HG02970 (cell line): ENCODE measurements around the gene SERGEF.

ENCODE experiments used
- ATAC-seq: cut with Tn5 transposase; IDR thresholded peaks from one replicate; pipeline ENCODE4 v1.9.1; 2021; ENCODE audit warnings: mild to moderate bottlenecking, moderate library complexity, moderate number of reproducible peaks; ENCODE audit not compliant: unreplicated experiment, low FRiP score

The SERGEF gene

DNA sequence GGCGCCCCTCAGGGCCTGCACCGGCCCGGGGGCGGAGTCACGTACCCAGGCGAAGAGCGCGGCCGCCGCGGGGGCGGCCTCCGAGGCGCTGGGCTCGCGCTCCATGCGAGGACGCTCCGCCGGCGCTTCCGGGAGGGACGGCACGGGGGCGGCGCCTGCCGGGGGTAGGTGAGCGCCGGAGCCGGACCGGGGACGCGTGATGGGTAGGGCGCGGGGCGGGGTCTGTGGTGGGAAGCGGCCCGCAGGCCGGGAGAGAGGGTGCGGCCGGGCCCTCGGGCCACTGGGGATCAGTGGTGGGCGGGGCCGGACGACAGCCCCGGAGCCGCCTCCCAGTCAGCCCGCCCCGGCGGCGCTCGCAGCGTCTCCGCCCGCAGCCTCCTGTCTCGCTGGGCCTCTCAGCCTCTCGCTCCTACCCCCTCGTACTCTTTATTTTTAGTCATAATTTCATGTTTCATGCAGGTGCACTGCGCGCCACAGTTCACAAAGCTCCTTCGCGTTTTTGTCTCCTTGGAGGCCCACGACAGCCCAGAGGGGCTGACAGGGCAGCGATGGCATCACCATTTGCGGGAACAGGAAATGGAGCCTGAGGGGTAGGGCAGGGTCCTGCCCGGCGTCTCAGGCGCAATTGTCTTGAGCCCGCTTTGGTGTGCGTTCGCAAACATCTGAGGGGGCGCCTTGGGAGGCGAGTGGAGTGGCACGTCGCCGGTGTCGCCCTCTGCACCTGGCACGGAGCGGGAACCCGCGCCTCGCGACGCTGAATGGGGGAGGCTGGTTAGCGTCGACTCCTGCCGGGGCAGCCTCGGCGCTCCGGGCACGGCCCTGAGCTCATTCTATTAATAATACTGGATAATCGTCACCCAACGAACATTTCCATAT, at the start of gene SERGEF:
TSS of gene SERGEF (minus strand) at position 142 of the 876 bp plus-strand sequence. CDS start at position 105, 37 bp downstream.
- peak; percentile 96 for ATAC-seq

- ATAC-seq = no peak
Measured at GRCh38 chr11:18061351-18061750, 48.5 kb upstream of the SERGEF start.

DNA sequence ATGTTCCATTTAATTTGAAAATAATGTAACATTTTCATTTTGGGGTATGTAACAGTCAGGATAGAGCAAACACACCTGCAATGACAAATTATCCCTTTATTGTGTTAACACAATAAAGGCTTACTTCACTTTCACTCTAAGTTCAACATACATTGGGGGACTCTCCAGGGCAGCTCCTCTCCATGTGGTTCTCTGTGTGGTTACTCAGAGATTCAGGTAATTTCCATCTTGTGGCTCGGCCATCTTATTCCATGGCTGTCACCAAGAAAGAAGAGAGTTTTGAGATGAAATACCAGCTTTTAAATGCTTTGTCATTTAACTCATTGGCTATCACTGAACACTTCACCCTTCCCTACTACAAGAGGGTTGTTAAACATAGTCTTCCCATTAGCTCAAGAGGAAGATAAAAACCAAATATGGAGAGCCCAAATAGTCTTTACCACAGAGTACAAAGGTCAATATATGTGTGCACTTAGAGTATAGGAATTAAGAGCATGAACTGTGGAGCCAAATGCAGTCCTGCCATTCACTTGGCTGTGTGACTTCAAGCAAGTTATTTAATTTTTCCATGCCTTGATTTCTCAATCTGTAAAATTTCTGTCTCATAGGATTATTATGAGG, 43.8 kb upstream of the SERGEF start:
- no peak for ATAC-seq

- no peak for ATAC-seq
Measured at GRCh38 chr11:18054511-18055103, 41.8 kb upstream of the SERGEF start.

DNA sequence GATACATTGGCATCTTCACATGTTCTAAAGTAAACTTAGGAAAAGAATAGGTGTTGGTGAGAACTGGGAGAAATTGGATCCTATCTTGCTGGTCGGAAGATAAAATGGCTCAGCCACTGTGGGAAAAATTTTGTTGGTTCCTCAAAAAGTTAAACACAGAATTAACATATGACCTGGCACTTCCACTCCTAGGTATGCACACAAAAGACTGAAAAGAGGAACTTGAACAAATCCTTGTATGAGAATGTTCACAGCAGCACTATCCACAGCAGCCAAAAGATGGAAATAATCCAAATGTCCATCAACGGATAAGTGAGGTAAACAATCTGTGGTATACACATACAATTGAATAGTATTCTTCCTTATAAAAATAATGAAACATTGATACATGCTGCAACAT, 38.0 kb upstream of the SERGEF start:
- no peak for ATAC-seq

DNA sequence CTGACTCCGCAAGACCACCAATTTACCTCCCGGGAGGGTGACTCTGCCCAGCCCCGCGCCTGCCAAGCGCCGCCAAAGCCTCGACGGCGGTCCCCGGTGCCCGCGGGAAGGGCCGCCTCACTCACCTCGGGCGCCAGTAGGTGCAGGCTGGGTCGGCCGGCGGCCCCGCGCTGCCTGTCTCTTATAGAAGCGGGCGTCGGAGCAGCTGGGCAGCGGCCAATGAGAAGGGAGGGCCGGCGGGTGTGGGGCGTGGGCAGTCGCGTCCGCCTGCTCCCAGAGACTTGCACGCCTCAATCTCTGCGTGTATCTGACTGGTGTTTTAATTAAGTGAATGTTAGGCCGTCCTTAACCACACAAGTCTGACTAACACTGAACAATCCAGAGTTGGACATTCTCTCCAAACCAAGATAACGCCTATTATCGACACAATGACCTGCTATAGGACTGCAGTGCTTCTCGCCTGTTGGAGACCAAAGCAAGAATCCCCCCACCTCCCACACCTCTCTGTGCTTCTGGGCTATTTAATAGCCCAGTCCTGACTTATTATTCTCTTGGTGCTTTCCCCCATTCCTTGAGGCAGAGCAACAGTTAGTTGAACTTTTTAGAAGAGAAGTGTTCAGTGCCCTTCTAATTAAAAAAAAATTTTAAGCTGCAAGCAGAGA, 33.4 kb upstream of the SERGEF start, which contains the start of gene TPH1:
TSS of gene TPH1 (minus strand) at position 154 of the 662 bp plus-strand sequence. CDS start 5,507 bp downstream, outside the sequence.
- ATAC-seq = no peak

- no peak for ATAC-seq
Measured at GRCh38 chr11:18036456-18036855, 23.6 kb upstream of the SERGEF start.

DNA sequence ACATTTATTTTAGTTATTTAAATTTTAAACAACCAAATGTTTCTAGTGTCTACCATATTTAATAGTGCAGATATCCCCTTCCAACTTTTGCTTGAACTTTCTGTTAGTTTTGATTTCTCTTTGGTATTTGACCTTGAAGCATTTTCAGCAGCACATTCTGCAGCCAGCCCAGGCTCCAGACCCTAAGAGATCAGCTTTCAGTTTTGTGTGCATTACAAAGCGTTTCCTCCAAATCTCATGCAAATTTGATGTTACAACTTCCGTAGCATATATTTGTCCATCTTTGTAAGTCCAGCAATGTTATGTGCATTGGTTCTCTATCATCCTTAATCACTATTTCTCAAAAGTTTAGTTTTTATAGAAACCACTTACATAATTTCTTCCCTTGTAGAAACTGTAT, 14.6 kb upstream of the SERGEF start:
- no peak for ATAC-seq

GRCh38 chr11:18022419-18022818, 9.6 kb upstream of the SERGEF start:
- ATAC-seq = no peak

DNA sequence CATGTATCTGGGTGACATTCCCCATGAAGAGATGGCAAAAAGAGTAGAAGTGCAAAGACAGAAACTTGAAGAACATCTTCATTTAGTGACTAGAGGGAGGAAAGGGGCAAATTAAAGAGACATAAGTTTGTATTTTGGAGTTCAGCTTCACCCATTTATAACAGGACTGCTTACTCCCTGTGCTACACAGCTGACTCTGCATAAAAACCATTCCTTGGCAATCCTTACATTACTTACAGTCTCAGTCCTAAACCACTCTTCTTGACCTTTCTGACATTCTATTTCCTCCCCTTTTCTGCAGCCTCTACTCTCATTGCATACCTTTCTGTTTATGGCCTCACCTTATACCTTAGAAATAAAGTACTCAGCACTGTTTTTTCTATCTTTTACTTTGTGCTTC, 6.8 kb upstream of the SERGEF start:
- ATAC-seq = no peak

DNA sequence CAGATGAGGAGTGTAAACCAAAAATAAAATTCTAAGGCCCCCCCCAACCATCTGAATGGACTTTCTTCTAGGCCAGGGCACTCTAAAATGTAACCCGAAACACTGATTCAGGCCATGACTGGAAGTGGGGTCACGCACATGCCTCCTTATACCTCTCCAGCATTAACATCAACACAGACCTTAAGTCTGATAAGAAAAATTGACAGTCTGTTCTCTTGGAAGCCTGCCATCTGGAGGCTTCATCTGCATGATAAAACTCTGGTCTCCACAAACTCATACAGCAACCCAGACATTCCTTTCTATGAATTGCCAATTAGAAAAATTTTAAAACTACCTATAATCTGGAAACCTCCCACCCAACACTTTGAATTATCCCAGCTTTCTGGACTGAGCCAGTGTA, 3.9 kb upstream of the SERGEF start:
- ATAC-seq = no peak

- no peak for ATAC-seq
Measured at GRCh38 chr11:18014876-18015275, 2.0 kb upstream of the SERGEF start.

DNA sequence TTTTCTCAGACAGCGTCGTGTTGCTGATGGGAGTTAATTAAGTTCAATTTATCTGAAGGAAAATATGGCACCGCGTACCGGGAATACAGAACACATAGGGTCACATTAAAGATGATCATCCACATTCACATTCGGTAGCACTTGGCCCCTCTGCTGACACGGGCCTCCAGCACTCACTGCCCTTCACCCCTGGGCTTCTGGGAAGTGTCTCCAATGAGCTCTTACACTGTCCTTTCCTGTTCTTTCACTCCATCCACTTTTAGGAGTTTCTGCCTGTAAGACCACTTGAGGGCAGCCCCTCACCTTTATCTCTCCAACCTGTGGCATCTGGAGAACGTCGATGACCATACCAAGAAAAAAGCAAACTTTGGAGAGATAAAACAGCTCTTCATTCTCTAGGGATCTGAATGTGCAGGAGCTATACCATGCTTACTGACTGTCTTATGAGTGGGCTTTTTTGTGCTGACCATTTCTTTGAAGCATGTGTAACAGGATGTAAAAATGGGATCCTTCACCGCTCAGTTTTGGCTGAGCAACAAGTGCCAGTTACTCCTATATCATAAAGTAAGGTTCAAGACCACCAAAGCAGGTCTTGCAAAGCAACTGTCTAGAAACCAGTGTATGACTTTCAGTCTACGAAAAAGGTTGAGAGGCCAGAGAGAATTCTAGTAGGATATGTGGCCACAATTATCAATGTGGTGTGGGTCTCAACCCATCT, 1.1 kb upstream of the SERGEF start:
- ATAC-seq = no peak

DNA sequence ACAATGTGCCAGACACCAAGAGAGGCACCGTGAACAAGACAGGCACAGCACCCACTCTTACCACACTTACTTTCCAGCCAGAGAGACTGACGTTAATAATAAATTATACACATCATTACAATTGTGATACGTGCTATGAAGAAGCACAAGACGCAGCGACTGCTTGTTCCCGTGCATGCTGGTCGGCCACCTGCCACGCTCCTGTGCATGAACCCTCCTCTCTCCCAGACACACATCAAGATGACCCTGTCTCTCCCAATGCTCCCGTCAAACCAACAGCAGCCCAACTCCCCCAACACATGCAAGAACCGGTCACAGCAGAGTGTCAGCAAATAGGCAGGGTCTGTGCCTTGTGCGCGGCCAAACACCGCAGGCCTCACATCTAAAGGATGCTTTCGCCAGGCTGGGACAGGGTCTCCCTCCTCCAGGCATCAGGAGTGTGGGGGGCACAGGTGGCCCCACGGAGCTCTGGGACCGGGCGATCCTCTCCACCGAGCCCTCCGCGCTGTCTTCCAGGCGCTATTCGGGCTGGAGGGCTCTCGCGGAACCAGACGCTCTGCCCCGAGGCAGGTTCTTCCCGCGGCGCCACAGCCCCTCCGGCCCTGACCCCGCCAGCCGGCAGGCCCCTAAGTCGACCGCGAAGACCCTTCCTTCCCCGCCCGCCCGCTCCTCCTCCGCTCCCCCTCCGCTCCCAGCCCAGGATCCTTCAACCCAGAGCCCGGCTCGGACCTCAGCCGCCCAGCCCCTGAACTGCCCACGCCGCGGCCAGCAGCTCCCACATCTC, 533 bp downstream of the SERGEF start:
- ATAC-seq = peak; percentile 6

GRCh38 chr11:18011633-18012032, 1.2 kb downstream of the SERGEF start:
- no peak for ATAC-seq

- ATAC-seq = no peak
Measured at GRCh38 chr11:18010977-18011586, 1.8 kb downstream of the SERGEF start.

DNA sequence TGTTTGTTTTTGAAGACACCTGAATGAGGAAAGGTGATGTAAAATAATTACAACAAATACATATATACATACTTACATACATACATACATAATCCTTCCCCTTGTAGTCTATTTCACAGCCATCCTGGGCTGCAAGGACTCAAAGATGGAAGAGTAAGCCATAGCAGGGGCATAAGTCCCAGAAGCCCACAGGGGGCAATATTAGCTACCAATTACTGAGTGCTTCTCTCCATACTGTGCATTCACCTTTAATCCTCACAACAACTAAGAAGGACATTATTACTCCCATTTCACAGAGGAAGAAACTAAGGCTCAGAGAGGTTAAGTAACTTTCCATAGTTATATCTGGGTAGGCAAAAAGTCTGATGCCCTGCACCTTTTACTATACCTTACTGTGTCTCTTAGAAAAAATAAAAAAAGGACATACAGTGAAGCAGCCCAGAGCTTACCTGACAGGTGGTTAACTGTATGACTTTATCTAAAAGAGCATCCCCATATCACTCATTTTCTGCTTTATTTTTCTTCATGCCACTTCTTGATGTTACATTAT, 2.7 kb downstream of the SERGEF start:
- ATAC-seq = no peak

DNA sequence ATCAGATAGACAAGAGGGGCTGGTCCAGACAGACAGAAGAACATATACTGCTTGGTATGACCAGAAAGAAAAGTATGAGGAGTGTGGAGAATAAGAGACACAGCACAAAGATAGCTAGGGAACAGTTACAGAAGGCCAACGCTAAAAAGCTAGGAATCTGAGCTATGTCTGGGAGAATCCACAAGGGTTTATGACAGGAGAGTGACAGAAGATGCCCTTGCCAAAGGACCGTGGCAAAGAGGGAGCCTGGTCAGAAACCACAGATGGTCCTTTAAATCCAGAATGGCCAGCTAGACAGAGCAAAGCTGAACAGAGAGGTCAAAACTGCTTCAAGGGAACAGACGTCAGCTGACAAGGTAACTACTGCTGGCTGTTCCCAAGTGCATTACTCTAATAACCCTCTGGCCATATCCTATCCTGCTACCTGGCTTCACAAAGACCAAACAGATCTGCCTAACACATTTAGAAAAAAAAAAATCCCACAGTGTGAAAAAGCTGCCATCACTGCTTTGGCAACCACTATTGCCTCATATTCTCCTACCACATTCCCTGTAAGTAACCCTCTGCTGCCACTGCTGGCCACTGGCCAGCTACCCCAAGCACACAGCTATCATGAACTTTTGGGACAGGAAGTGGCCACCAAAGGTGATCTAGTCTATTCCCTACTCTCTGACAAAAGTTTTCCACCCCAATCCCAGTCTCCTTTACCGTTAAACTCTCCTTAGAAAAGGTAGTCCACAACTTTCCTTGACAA, 7.3 kb downstream of the SERGEF start:
- no peak for ATAC-seq
